ENCODE measurements around the gene CCND1.

CCND1 gene

DNA sequence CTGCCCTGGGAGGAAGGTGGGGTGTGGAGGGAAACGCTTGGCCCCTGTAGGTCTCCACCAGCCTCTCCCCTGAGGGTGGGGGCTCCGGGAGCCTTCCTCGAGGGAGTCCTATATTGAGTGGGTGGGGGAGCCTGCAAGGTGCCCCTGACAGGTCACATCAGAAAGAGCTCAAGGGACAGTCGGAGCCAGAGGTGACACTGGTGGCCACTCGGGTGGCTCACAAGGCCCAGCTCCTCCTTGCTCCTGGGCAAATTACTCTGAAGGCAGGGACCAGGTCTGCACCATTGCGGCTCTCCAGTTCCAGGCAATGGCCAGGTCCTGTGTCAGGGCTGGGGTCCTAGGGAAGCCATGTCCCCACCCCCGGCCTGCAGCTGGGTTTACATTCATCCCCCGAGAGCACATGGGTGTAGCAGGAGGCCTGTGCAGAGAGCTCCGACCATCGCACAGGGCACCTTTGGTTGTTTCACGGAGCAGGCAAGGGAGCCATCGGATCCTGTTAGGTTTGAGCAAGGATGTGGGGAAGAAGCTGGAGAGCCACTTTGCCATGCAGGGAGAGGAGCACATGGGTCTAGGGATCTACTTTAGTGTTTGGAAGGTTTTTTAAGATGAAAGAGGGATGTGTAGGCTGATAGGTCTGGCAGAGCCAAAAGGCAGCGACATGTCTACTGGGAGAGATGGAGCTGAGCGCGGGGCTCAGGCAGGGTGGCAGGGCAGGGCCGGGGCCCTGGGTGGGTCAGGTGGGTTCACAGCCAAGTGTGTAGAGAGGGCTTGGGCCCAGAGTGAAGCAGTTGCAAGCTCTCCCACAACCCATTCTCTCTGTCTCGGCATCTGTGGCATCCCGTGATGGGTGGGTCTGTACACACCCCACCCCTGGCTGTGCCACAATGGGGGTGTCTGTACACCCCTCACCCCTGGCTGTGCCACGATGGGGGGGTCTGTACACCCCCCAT lies 14.8 kb downstream of the CCND1 start:
- TF ChIP-seq ZNF274 (IDR thresholded peaks at IDR 0.05; ENCODE audit: low read depth, low read length) (no peak), SUZ12 (IDR thresholded peaks at IDR 0.05; ENCODE audit: extremely low read depth, insufficient read depth, insufficient read length) (no peak), YY1 (IDR thresholded peaks at IDR 0.05; ENCODE audit: insufficient read depth, insufficient read length) (no peak)
- H3K4me3 ChIP-seq (ENCODE audit: insufficient read length, low read depth): no peak overlapping the region
- no peak for DNase-seq (ENCODE audit: low read depth, low spot score)
- no peak overlapping the region for H3K9ac ChIP-seq (ENCODE audit: insufficient read length, low read depth)
- peaks cover 39% of the 10 kb centered on the region for H3K36me3 ChIP-seq (ENCODE audit: insufficient read depth, insufficient read length, low read length)
- H3K9me3 ChIP-seq (ENCODE audit: insufficient read depth, low read length): no peaks in the 10 kb centered on the region
- peaks cover 24% of the 10 kb centered on the region for H3K4me1 ChIP-seq (ENCODE audit: insufficient read depth, insufficient read length)
- no peaks in the 10 kb centered on the region for H3K27me3 ChIP-seq (ENCODE audit: insufficient read depth, insufficient read length)

DNA sequence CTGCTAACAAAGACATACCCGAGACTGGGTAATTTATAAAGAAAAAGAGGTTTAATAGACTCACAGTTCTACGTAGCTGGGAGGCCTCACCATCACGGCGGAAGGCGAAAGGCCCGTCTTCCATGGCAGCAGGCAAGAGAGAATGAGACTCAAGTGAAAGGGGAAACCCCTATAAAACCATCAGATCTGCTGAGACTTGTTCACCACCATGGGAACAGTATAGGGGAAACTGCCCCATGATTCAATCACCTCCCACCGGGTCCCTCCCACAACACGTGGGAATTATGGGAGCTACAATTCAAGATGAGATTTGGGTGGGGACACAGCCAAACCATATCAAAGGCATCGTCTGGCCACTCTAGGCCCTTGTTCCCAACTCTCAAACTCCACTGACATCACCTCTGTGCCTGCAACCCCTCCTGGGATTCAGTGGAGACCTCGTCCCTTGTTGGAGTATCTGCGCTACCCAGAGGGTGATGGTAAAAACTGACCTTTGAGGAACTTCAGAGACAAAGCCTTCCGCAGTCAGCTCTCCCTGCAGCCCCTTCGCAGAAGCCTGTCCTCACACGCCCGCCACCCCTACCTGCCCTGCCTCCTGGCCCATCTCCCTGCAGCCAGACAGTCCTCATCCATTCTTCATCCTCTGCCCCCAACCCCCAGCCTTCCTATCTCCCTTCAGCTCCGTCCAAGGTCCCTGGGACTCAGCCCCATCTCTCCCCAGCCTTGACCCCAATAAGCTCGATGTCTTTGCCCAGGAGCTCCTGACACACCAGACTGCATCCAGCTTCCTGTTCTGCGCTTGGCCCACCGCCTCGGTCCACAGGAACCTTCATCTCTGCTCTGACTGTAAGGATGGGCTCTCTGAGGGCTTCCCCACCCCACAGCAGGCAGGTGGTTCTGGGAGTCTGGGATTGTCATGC lies 15.8 kb downstream of the CCND1 start:
- DNase-seq (ENCODE audit: low read depth, low spot score): no peak
- peaks cover 36% of the 10 kb centered on the region for H3K36me3 ChIP-seq (ENCODE audit: insufficient read depth, insufficient read length, low read length)
- no peaks in the 10 kb centered on the region for H3K9me3 ChIP-seq (ENCODE audit: insufficient read depth, low read length)
- no peak for TF ChIP-seq YY1 (IDR thresholded peaks at IDR 0.05; ENCODE audit: insufficient read depth, insufficient read length)
- no peak for TF ChIP-seq SUZ12 (IDR thresholded peaks at IDR 0.05; ENCODE audit: extremely low read depth, insufficient read depth, insufficient read length)
- no peak for TF ChIP-seq ZNF274 (IDR thresholded peaks at IDR 0.05; ENCODE audit: low read depth, low read length)
- H3K27me3 ChIP-seq (ENCODE audit: insufficient read depth, insufficient read length): no peaks in the 10 kb centered on the region
- peaks cover 25% of the 10 kb centered on the region for H3K4me1 ChIP-seq (ENCODE audit: insufficient read depth, insufficient read length)
- no peak overlapping the region for H3K9ac ChIP-seq (ENCODE audit: insufficient read length, low read depth)
- no peak overlapping the region for H3K4me3 ChIP-seq (ENCODE audit: insufficient read length, low read depth)

DNA sequence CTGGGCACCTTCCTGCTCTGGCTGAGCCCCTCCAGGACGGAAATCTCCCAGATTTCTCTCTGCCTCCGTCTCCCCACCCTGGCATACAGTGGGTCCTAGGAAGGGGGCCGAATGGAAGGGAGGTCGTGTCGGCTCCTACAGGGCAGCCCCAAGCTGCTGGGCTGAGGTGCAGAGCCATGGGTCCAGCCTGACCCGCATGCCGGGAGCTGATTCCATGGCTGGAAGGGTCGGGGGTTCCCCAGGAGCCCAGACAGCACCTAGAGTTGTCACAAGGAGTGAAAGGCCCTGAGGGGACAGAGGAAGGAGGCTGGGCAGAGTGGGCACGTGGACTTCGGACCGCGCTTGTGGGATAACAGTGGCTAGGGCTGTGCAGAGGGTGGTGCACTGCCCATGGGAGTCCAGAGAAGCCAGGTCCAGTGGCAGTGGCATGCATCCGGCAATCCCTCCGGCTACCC lies 16.5 kb downstream of the CCND1 start:
- Histone ChIP-seq H3K4me3 (ENCODE audit: insufficient read length, low read depth) (no peak overlapping the region), H3K36me3 (ENCODE audit: insufficient read depth, insufficient read length, low read length) (peaks cover 33% of the 10 kb centered on the region), H3K4me1 (ENCODE audit: insufficient read depth, insufficient read length) (peaks cover 25% of the 10 kb centered on the region), H3K9ac (ENCODE audit: insufficient read length, low read depth) (peak overlapping the region; percentile 52), H3K9me3 (ENCODE audit: insufficient read depth, low read length) (no peaks in the 10 kb centered on the region), H3K27me3 (ENCODE audit: insufficient read depth, insufficient read length) (no peaks in the 10 kb centered on the region)
- TF ChIP-seq YY1 (IDR thresholded peaks at IDR 0.05; ENCODE audit: insufficient read depth, insufficient read length) (no peak), ZNF274 (IDR thresholded peaks at IDR 0.05; ENCODE audit: low read depth, low read length) (no peak), SUZ12 (IDR thresholded peaks at IDR 0.05; ENCODE audit: extremely low read depth, insufficient read depth, insufficient read length) (no peak)
- no peak for DNase-seq (ENCODE audit: low read depth, low spot score)

DNA sequence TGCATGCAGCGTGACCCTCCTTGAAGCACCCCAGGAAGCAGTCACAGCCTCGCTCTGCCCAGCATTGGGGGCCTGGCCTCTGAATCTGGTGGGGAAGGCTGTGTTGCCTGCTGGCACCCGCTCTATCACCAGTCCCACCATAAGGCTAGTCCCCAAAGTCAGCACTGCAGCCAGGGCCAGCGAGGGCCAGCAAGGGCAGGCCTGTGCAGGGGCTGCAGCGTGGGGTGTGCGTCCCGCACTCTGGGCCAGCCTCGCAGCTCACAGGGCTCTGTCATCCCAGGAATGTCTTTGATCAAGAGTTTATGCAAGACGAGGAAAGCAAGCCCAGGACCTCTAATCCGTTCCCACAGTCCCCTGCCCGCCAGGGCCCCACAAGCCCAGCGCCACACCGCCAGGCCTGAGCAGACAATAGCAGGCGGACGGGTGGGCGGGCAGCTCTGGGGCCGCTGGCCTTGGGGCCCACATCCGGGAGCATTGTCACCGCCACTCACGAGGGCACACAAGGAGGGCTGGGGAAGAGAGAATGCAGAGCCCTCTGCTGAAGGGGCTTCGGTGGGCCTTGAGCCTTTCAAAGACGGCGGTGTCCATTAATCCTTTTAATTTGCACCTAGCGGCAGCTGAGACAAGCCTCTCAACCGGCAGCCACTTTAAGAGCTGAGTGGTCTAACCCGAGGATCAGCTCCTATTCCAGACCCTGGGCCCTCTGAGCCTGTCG lies 17.1 kb downstream of the CCND1 start:
- no peak for TF ChIP-seq YY1 (IDR thresholded peaks at IDR 0.05; ENCODE audit: insufficient read depth, insufficient read length)
- peaks cover 29% of the 10 kb centered on the region for H3K4me1 ChIP-seq (ENCODE audit: insufficient read depth, insufficient read length)
- DNase-seq (ENCODE audit: low read depth, low spot score): peak; percentile 87
- no peaks in the 10 kb centered on the region for H3K9me3 ChIP-seq (ENCODE audit: insufficient read depth, low read length)
- no peaks in the 10 kb centered on the region for H3K27me3 ChIP-seq (ENCODE audit: insufficient read depth, insufficient read length)
- H3K9ac ChIP-seq (ENCODE audit: insufficient read length, low read depth): peak overlapping the region; percentile 68
- no peak overlapping the region for H3K4me3 ChIP-seq (ENCODE audit: insufficient read length, low read depth)
- H3K36me3 ChIP-seq (ENCODE audit: insufficient read depth, insufficient read length, low read length): peaks cover 32% of the 10 kb centered on the region

DNA sequence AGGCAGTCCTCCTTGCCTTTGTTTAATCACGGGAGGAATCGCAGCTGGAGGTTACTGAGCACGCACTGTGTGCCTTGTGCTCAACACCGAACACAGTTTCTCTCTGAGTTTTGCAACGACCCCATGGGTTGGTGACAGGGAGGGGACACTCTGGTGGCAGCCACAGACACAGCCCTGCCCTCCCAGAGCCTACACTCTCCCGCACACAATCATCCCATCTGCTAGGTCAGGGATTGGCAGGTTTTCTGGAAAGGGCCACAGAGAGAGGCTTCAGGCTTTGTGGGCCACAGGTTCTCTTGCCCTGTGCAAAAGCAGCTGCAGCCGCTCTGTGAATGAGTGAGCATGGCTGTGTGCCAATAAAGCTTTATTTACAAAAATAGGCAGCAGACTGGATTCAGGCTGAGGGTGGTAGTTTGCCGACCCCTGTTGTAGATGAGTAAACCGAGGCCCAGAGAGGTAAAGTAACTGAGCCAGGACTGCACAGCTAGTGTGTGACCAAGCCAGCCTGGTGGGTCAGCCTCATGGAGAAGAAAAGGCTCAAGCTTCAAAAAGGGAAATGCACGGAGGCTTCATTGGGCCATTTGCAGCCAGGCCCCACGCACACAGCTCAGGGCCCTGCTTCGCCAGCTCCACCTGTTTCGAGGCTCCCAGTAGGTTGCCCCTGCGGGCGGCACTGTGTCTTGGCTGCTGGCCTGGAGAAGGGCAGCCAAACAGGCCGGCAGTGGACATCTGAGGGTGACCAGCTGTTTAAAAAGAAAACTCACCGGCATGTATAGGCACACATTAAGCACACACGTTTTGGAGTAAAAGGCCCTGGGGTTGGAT lies 17.9 kb downstream of the CCND1 start:
- Histone ChIP-seq H3K27me3 (ENCODE audit: insufficient read depth, insufficient read length) (no peaks in the 10 kb centered on the region), H3K36me3 (ENCODE audit: insufficient read depth, insufficient read length, low read length) (peaks cover 29% of the 10 kb centered on the region), H3K4me1 (ENCODE audit: insufficient read depth, insufficient read length) (peaks cover 29% of the 10 kb centered on the region), H3K9ac (ENCODE audit: insufficient read length, low read depth) (peak overlapping the region; percentile 68), H3K4me3 (ENCODE audit: insufficient read length, low read depth) (no peak overlapping the region), H3K9me3 (ENCODE audit: insufficient read depth, low read length) (no peaks in the 10 kb centered on the region)
- DNase-seq (ENCODE audit: low read depth, low spot score): no peak
- TF ChIP-seq ZNF274 (IDR thresholded peaks at IDR 0.05; ENCODE audit: low read depth, low read length) (no peak), SUZ12 (IDR thresholded peaks at IDR 0.05; ENCODE audit: extremely low read depth, insufficient read depth, insufficient read length) (no peak), YY1 (IDR thresholded peaks at IDR 0.05; ENCODE audit: insufficient read depth, insufficient read length) (no peak)

DNA sequence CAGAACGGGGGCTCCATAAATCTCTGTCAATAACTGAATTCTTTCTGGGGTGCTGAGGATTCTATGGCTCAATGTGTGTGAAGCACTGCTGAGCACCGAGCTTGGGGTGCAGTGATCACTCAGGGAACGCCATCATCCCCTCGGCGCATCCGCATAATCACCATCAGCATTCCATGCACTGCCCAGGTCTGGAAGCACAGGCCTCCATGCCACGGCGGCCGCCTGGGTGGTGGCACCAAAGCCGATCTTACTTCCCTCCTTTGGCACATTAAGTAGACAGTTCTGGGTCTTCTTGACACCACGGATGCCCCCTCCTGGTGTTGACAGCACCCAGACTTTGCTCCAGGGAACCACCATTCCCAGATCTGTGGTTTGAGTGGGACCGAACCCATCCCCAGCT lies 18.6 kb downstream of the CCND1 start:
- no peaks in the 10 kb centered on the region for H3K27me3 ChIP-seq (ENCODE audit: insufficient read depth, insufficient read length)
- peaks cover 29% of the 10 kb centered on the region for H3K4me1 ChIP-seq (ENCODE audit: insufficient read depth, insufficient read length)
- no peak overlapping the region for H3K9ac ChIP-seq (ENCODE audit: insufficient read length, low read depth)
- H3K9me3 ChIP-seq (ENCODE audit: insufficient read depth, low read length): no peaks in the 10 kb centered on the region
- peaks cover 30% of the 10 kb centered on the region for H3K36me3 ChIP-seq (ENCODE audit: insufficient read depth, insufficient read length, low read length)
- DNase-seq (ENCODE audit: low read depth, low spot score): no peak
- no peak for TF ChIP-seq SUZ12 (IDR thresholded peaks at IDR 0.05; ENCODE audit: extremely low read depth, insufficient read depth, insufficient read length)
- no peak for TF ChIP-seq ZNF274 (IDR thresholded peaks at IDR 0.05; ENCODE audit: low read depth, low read length)
- TF ChIP-seq YY1 (IDR thresholded peaks at IDR 0.05; ENCODE audit: insufficient read depth, insufficient read length): no peak
- no peak overlapping the region for H3K4me3 ChIP-seq (ENCODE audit: insufficient read length, low read depth)
